Vagina (tissue), 2 donors: ENCODE measurements around the gene ABHD12.

Source experiments
- CTCF ChIP-seq, 3 experiments: fragments of 450-650 bp in 2 of 3; fragments of 200-600 bp in 1 of 3; sonication (generic) in 1 of 3; IDR thresholded peaks; one replicate each; pipeline ENCODE4 v1.5.1; 2017 to 2019; ENCODE audit warnings: antibody characterized with exemption in 3 of 3, mild to moderate bottlenecking in 2 of 3, moderate library complexity in 2 of 3
- POLR2A ChIP-seq, 2 donors: fragments of 450-650 bp; IDR thresholded peaks; one replicate each; pipeline ENCODE4 v1.6.1; 2017; ENCODE audit warnings: antibody characterized with exemption in 2 of 2, mild to moderate bottlenecking in 2 of 2, moderate library complexity in 2 of 2
- POLR2AphosphoS5 ChIP-seq, 2 donors: sonication (generic); formaldehyde crosslinking; IDR thresholded peaks; one replicate each; pipeline ENCODE4 v1.9.0; 2017; ENCODE audit warnings: antibody characterized with exemption in 2 of 2, mild to moderate bottlenecking in 2 of 2, low read depth in 1 of 2; ENCODE audit not compliant: insufficient read depth in 1 of 2

GRCh38 chr20:25389401-25389857 is 1.2 kb downstream of the ABHD12 start:
- TF ChIP-seq CTCF (IDR thresholded peaks at IDR 0.05), result no peak
- TF ChIP-seq POLR2A (IDR thresholded peaks at IDR 0.05), result no peak
- TF ChIP-seq POLR2AphosphoS5 (IDR thresholded peaks at IDR 0.05; ENCODE audit: insufficient read depth in 1 of 2, low read depth in 1 of 2), result no peak
